Endothelial cell of umbilical vein (primary cell): ENCODE results near the gene LRRK2.

Experiments
- EZH2 ChIP-seq: IDR thresholded peaks from 2 replicates; pipeline ENCODE4 v1.6.1; 2012; ENCODE audit warnings: borderline replicate concordance, low read depth, mild to moderate bottlenecking, moderate library complexity, low read length, inconsistent platforms; ENCODE audit not compliant: severe bottlenecking
- FOS ChIP-seq: IDR thresholded peaks from 2 replicates; pipeline ENCODE4 v1.6.1; 2011; ENCODE audit warnings: mild to moderate bottlenecking, low read length, moderate library complexity, borderline replicate concordance; ENCODE audit not compliant: insufficient read depth
- GATA2 ChIP-seq: IDR thresholded peaks from 2 replicates; pipeline ENCODE4 v1.7.0; 2011; ENCODE audit warnings: low read depth, mild to moderate bottlenecking, moderate library complexity, mixed read lengths, low read length; ENCODE audit not compliant: insufficient read length, insufficient read depth
- MYC ChIP-seq: IDR thresholded peaks from one replicate; pipeline ENCODE4 v1.6.1; 2011; ENCODE audit warnings: mild to moderate bottlenecking, low read depth, low read length
- POLR2A ChIP-seq: IDR thresholded peaks from 2 replicates; pipeline ENCODE4 v1.6.1; 2012; ENCODE audit warnings: low read depth, mild to moderate bottlenecking, control low read depth, low read length
- POLR2AphosphoS5 ChIP-seq: IDR thresholded peaks from 2 replicates; pipeline ENCODE4 v1.6.1; 2012; ENCODE audit warnings: low read depth, mild to moderate bottlenecking, control low read depth, low read length, moderate library complexity; ENCODE audit not compliant: insufficient read depth
- TF ChIP-seq, protein P1 (sequence below), 2 donors: IDR thresholded peaks; 1 replicate in 1 of 2; 2 replicates in 1 of 2; pipeline ENCODE4 v1.5.1; 2011; ENCODE audit warnings: low read length in 2 of 2, mild to moderate bottlenecking in 2 of 2, moderate library complexity in 2 of 2, control low read depth in 1 of 2, inconsistent platforms in 1 of 2, low read depth in 1 of 2; ENCODE audit not compliant: insufficient read depth in 1 of 2; ENCODE audit errors: extremely low read depth in 1 of 2
- TF ChIP-seq, protein P2 (sequence below): IDR thresholded peaks from 2 replicates; pipeline ENCODE4 v1.6.1; 2011; ENCODE audit not compliant: insufficient read depth, insufficient read length

DNA sequence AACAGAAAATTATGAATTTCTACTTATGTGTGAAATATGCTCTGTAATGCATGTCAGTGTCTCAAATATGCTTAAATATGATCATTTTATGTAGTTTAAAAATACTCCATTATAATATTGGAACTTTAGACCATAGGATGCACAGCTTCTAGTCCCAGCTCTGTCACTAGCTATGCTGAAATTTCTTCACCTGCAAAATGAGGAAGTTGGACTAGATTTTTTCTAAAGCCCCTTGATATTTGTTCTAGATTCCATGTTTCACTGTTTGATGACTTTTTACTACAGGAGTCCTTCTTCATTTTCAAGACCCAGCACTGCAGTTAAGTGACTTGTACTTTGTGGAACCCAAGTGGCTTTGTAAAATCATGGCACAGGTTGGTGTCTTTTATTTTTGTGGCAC, 90.1 kb downstream of the LRRK2 start:
- TF ChIP-seq FOS, result no peak
- no peak for TF ChIP-seq POLR2A
- TF ChIP-seq, protein P1, sequence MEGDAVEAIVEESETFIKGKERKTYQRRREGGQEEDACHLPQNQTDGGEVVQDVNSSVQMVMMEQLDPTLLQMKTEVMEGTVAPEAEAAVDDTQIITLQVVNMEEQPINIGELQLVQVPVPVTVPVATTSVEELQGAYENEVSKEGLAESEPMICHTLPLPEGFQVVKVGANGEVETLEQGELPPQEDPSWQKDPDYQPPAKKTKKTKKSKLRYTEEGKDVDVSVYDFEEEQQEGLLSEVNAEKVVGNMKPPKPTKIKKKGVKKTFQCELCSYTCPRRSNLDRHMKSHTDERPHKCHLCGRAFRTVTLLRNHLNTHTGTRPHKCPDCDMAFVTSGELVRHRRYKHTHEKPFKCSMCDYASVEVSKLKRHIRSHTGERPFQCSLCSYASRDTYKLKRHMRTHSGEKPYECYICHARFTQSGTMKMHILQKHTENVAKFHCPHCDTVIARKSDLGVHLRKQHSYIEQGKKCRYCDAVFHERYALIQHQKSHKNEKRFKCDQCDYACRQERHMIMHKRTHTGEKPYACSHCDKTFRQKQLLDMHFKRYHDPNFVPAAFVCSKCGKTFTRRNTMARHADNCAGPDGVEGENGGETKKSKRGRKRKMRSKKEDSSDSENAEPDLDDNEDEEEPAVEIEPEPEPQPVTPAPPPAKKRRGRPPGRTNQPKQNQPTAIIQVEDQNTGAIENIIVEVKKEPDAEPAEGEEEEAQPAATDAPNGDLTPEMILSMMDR (IDR thresholded peaks at IDR 0.05; ENCODE audit: extremely low read depth in 1 of 2, insufficient read depth in 1 of 2, low read depth in 1 of 2, low read length in 2 of 2), result no peak
- TF ChIP-seq EZH2, result no peak
- TF ChIP-seq POLR2AphosphoS5, result no peak
- no peak for TF ChIP-seq GATA2
- TF ChIP-seq, protein P2, sequence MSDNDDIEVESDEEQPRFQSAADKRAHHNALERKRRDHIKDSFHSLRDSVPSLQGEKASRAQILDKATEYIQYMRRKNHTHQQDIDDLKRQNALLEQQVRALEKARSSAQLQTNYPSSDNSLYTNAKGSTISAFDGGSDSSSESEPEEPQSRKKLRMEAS, result no peak
- TF ChIP-seq MYC, result no peak
